NCI-H345 treated with DMSO at 0.1 percent for 48 hours (cell line): ENCODE data around the gene PPP4C.
"Not testable (repeated sequence)": the region's sequence is repeated elsewhere in the genome, so short reads cannot be mapped to it uniquely, and the experiment has no call there.

Source experiments
- DNase-seq: peaks from one replicate; lab custom pipeline; 2025; ENCODE audit not compliant: unreplicated experiment; lab: John Stamatoyannopoulos, UW

The PPP4C gene

GRCh38 chr16:30075503-30076275 lies at the start of gene PPP4C:
Gene PPP4C, plus strand, starts transcription at chr16:30075994. Its CDS starts 384 bp downstream, at chr16:30076378.
- peak; percentile 90 for DNase-seq

- DNase-seq: no peak
Measured at GRCh38 chr16:30026449-30026848, 49.3 kb upstream of the PPP4C start.

GRCh38 chr16:30027588-30028437 lies 48.0 kb upstream of the PPP4C start:
- no peak for DNase-seq

- DNase-seq: no peak
Measured at GRCh38 chr16:30028438-30029076, 47.2 kb upstream of the PPP4C start.

GRCh38 chr16:30030011-30030685 lies 45.6 kb upstream of the PPP4C start:
- no peak for DNase-seq

- DNase-seq: no peak
Measured at GRCh38 chr16:30030841-30031413, 44.9 kb upstream of the PPP4C start, which contains the start of gene TLCD3B. Gene TLCD3B, minus strand, starts transcription at chr16:30031271. Its CDS starts 744 bp downstream, at chr16:30030527.

- no peak for DNase-seq
Measured at GRCh38 chr16:30031477-30031918, 44.3 kb upstream of the PPP4C start.

- peak; percentile 67 for DNase-seq
Measured at GRCh38 chr16:30032083-30032819, 43.5 kb upstream of the PPP4C start.

- no peak for DNase-seq
Measured at GRCh38 chr16:30033270-30033669, 42.5 kb upstream of the PPP4C start.

- DNase-seq: no peak
Measured at GRCh38 chr16:30040221-30040620, 35.6 kb upstream of the PPP4C start.

GRCh38 chr16:30040690-30041089 lies 35.1 kb upstream of the PPP4C start:
- not testable (repeated sequence) for DNase-seq

- no peak for DNase-seq
Measured at GRCh38 chr16:30041841-30042240, 34.0 kb upstream of the PPP4C start.

- no peak for DNase-seq
Measured at GRCh38 chr16:30046178-30046577, 29.6 kb upstream of the PPP4C start.

GRCh38 chr16:30046588-30046987 lies 29.2 kb upstream of the PPP4C start:
- DNase-seq: no peak

- no peak for DNase-seq
Measured at GRCh38 chr16:30049871-30050270, 25.9 kb upstream of the PPP4C start.

- DNase-seq: no peak
Measured at GRCh38 chr16:30051518-30051917, 24.3 kb upstream of the PPP4C start.

GRCh38 chr16:30052671-30053372 lies 23.0 kb upstream of the PPP4C start:
- peak; percentile 95 for DNase-seq

- no peak for DNase-seq
Measured at GRCh38 chr16:30053376-30054015, 22.3 kb upstream of the PPP4C start.

- no peak for DNase-seq
Measured at GRCh38 chr16:30054451-30054850, 21.3 kb upstream of the PPP4C start.
